Panc1 (cell line): ENCODE data around the gene TANGO2. TPM values are rescaled to one million over a fixed set of nuclear protein-coding genes. Genes with fewer than 3 reads are reported as not detected.

Experiments
- ATAC-seq: fragments of 200-7000 bp; cut with Tn5 transposase; 2 replicates; pipeline ENCODE4 v1.9.1; 2020; ENCODE audit warnings: mild to moderate bottlenecking, moderate library complexity
- BruUV-seq: library from RNA; stranded (reverse); fragments of 400-500 nt; replicated peaks from 2 replicates; lab custom pipeline; 2021; lab: Mats Ljungman, UMichigan
- CTCF ChIA-PET: fragments of 300-600 bp; sonication (Branson Sonifier 250); formaldehyde crosslinking; loops from one replicate; lab custom pipeline; 2022; ENCODE audit warnings: antibody characterized with exemption; lab: Charles Lee
- POLR2A ChIA-PET: fragments of 300-600 bp; sonication (Branson Sonifier 250); formaldehyde crosslinking; loops from one replicate; lab custom pipeline; 2022; ENCODE audit warnings: antibody characterized with exemption; lab: Charles Lee
- DNase-seq: peaks from one replicate; pipeline ENCODE4 v3.0.0-alpha.2; 2010; ENCODE audit warnings: low read depth, low spot score
- H3K27ac ChIP-seq: 2 replicates; pipeline ENCODE4 v1.5.1; 2011; ENCODE audit warnings: mild to moderate bottlenecking, low read length, inconsistent platforms
- H3K27me3 ChIP-seq: fragments of 200-500 bp; sonication (Bioruptor generic); 2 replicates; pipeline ENCODE4 v1.6.0; 2014; ENCODE audit warnings: low read length, inconsistent platforms; ENCODE audit not compliant: control insufficient read depth, insufficient read depth
- H3K36me3 ChIP-seq: fragments of 200-500 bp; sonication (Bioruptor generic); 2 replicates; pipeline ENCODE4 v1.5.1; 2014; ENCODE audit warnings: inconsistent platforms, mild to moderate bottlenecking, low read length, moderate library complexity; ENCODE audit not compliant: control insufficient read depth, insufficient read depth
- H3K4me1 ChIP-seq: 2 replicates; pipeline ENCODE4 v1.5.1; 2011; ENCODE audit warnings: inconsistent platforms, mild to moderate bottlenecking, low read length, moderate library complexity; ENCODE audit not compliant: control insufficient read depth, insufficient read depth
- H3K4me3 ChIP-seq, 2 experiments: 2 replicates each; pipeline ENCODE4 v1.5.1; 2011 to 2012; ENCODE audit warnings: low read depth in 2 of 2, low read length in 2 of 2, mild to moderate bottlenecking in 2 of 2, inconsistent platforms in 1 of 2, moderate library complexity in 1 of 2
- H3K9me3 ChIP-seq: fragments of 200-500 bp; sonication (Bioruptor generic); 2 replicates; pipeline ENCODE4 v1.5.1; 2014; ENCODE audit warnings: low read depth, mild to moderate bottlenecking, inconsistent platforms, low read length, moderate library complexity; ENCODE audit not compliant: control insufficient read depth, insufficient read depth
- POLR2AphosphoS5 ChIP-seq: IDR thresholded peaks from 2 replicates; pipeline ENCODE4 v1.6.1; 2012; ENCODE audit warnings: mild to moderate bottlenecking, low read depth, low read length, moderate library complexity
- SIN3A ChIP-seq: IDR thresholded peaks from 2 replicates; pipeline ENCODE4 v1.6.1; 2012; ENCODE audit warnings: low read depth, mild to moderate bottlenecking, low read length, moderate library complexity, borderline replicate concordance; ENCODE audit not compliant: insufficient read depth
- TCF7L2 ChIP-seq: IDR thresholded peaks from 2 replicates; pipeline ENCODE4 v1.6.1; 2011; ENCODE audit warnings: mild to moderate bottlenecking, low read depth, low read length, inconsistent platforms
- in situ Hi-C: cut with HindIII; loops from 2 replicates; pipeline ENCODE4 v1.10.0; 2016; ENCODE audit warnings: low sequenced_read_pairs, low pct_unique_long_range_greater_than_20kb
- intact Hi-C: fragments of 100-400 bp; cut with micrococcal nuclease; formaldehyde crosslinking; loops from one replicate; pipeline ENCODE4 v1.10.0; 2022; ENCODE audit not compliant: unreplicated experiment
- total RNA-seq: library from RNA; stranded (reverse); gene quantifications from one replicate; pipeline ENCODE4 v1.2.1, GENCODE V29; 2021; ENCODE audit not compliant: unreplicated experiment
- TF ChIP-seq, protein P1 (sequence below), 2 experiments: IDR thresholded peaks; 2 replicates each; pipeline ENCODE4 v1.6.1; 2011 to 2012; ENCODE audit warnings: low read depth in 2 of 2, control low read depth in 1 of 2, low read length in 1 of 2, mild to moderate bottlenecking in 1 of 2, moderate library complexity in 1 of 2; ENCODE audit not compliant: insufficient read depth in 1 of 2
- TF ChIP-seq, protein P2 (sequence below): fragments of 450-650 bp; IDR thresholded peaks from 2 replicates; pipeline ENCODE4 v1.5.1; 2017; ENCODE audit warnings: mild to moderate bottlenecking

Gene TANGO2
- total RNA-seq, 1 experiment from 2014 or later, result 32.2 TPM

DNA sequence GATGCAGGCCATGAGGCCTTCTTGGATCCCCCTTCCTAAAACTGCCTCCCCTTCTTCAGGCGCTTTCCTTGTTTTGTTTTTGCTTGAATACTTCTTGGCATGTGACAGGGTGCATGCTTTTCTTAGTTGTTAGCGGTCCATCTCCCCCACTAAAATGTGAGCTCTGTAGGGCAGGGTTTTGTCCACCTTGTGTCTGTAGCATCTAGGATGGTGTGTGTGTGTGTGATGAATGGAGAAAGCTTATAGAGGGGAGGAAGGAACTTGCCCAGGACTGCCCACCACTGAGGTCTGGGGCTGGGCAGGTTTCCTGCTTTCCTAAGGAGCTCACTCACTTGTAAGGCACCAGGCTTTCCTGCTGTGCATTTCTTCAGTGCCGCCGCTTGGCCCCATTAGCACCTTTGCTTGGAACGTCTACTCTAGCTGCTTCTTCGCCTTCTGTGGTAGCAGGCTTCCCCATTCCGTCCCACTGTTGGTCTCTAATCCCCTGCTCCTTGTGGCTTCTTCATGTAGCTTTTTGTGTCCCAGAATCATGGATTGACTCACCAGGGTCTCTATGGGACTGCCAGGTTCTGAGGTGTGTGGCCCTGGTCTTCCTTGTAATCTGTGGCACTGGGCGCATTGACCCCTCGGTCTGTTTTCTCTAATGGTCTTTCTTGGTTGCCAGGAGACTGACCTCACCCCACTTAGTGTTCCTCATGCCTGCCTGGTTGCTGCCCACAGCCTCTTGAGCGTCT is 62.4 kb downstream of the TANGO2 start:
- in situ Hi-C loops (no loop called here), intact Hi-C loops (no loop called here)
- CTCF ChIA-PET, result no interaction called here
- ATAC-seq (no peak), DNase-seq (no peak)
- POLR2A ChIA-PET, result no interaction called here
- H3K36me3 ChIP-seq, result peaks cover 6% of the 10 kb centered on the region
- TF ChIP-seq POLR2AphosphoS5 (no peak), TCF7L2 (no peak), SIN3A (no peak)
- TF ChIP-seq, protein P1, sequence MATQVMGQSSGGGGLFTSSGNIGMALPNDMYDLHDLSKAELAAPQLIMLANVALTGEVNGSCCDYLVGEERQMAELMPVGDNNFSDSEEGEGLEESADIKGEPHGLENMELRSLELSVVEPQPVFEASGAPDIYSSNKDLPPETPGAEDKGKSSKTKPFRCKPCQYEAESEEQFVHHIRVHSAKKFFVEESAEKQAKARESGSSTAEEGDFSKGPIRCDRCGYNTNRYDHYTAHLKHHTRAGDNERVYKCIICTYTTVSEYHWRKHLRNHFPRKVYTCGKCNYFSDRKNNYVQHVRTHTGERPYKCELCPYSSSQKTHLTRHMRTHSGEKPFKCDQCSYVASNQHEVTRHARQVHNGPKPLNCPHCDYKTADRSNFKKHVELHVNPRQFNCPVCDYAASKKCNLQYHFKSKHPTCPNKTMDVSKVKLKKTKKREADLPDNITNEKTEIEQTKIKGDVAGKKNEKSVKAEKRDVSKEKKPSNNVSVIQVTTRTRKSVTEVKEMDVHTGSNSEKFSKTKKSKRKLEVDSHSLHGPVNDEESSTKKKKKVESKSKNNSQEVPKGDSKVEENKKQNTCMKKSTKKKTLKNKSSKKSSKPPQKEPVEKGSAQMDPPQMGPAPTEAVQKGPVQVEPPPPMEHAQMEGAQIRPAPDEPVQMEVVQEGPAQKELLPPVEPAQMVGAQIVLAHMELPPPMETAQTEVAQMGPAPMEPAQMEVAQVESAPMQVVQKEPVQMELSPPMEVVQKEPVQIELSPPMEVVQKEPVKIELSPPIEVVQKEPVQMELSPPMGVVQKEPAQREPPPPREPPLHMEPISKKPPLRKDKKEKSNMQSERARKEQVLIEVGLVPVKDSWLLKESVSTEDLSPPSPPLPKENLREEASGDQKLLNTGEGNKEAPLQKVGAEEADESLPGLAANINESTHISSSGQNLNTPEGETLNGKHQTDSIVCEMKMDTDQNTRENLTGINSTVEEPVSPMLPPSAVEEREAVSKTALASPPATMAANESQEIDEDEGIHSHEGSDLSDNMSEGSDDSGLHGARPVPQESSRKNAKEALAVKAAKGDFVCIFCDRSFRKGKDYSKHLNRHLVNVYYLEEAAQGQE (IDR thresholded peaks at IDR 0.05; ENCODE audit: insufficient read depth in 1 of 2, low read depth in 2 of 2, low read length in 1 of 2), result no peak
- TF ChIP-seq, protein P2, sequence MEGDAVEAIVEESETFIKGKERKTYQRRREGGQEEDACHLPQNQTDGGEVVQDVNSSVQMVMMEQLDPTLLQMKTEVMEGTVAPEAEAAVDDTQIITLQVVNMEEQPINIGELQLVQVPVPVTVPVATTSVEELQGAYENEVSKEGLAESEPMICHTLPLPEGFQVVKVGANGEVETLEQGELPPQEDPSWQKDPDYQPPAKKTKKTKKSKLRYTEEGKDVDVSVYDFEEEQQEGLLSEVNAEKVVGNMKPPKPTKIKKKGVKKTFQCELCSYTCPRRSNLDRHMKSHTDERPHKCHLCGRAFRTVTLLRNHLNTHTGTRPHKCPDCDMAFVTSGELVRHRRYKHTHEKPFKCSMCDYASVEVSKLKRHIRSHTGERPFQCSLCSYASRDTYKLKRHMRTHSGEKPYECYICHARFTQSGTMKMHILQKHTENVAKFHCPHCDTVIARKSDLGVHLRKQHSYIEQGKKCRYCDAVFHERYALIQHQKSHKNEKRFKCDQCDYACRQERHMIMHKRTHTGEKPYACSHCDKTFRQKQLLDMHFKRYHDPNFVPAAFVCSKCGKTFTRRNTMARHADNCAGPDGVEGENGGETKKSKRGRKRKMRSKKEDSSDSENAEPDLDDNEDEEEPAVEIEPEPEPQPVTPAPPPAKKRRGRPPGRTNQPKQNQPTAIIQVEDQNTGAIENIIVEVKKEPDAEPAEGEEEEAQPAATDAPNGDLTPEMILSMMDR, result no peak
- H3K4me1 ChIP-seq, result peaks cover 11% of the 10 kb centered on the region
- no peaks in the 10 kb centered on the region for H3K27me3 ChIP-seq
- no peak overlapping the region for H3K27ac ChIP-seq
- BruUV-seq, result no TSS peak
- no peaks in the 10 kb centered on the region for H3K9me3 ChIP-seq
- no peak overlapping the region for H3K4me3 ChIP-seq

DNA sequence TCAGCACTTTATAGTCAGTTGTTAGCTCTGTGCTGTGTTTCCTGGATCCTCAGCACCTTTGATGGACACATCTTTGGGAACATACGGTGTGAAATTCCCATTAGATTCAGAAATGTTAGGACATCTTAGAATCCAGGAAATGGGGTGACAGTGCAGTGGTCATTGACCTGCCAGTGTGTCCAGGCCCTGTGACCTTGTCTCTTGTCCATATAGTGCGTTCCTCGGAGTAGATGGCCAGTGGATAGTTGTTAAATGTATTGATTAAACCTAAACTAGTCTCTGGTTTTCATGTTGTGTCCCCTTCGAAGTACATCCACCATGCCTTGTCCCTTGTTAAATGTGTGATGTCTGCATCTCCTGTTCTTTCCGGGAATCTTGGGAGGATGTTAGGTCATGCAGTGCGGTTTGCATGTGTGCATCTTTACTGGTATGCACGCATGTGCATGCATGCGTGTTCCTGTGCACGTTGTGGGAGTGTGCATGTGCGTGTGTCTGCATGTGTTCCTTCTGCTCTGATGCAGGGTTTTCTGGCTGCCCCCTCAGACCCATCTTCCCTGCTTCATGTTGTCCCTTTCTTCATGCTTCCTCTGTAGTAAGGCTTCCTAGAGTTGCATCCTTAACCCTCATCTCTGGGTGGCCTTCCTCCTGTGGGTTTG is 63.1 kb downstream of the TANGO2 start:
- in situ Hi-C loops (no loop called here), intact Hi-C loops (no loop called here)
- Histone ChIP-seq H3K4me1 (peaks cover 11% of the 10 kb centered on the region), H3K27me3 (no peaks in the 10 kb centered on the region), H3K9me3 (no peaks in the 10 kb centered on the region), H3K36me3 (peaks cover 6% of the 10 kb centered on the region), H3K27ac (no peak overlapping the region), H3K4me3 (no peak overlapping the region)
- TF ChIP-seq, protein P1 (IDR thresholded peaks at IDR 0.05; ENCODE audit: insufficient read depth in 1 of 2, low read depth in 2 of 2, low read length in 1 of 2), result no peak
- TF ChIP-seq, protein P2, result no peak
- TF ChIP-seq POLR2AphosphoS5 (no peak), TCF7L2 (no peak), SIN3A (no peak)
- ChIA-PET POLR2A (no interaction called here), CTCF (no interaction called here)
- ATAC-seq (no peak), DNase-seq (no peak)
- BruUV-seq, result no TSS peak
